ENCODE data around the gene RITA1. TPM values are rescaled to one million over a fixed set of nuclear protein-coding genes. Genes with fewer than 3 reads are reported as not detected.

The RITA1 gene
- total RNA-seq, 1 experiment from 2014 or later: 33.6 TPM

- peak; percentile 51 to 80 for DNase-seq
- intact Hi-C loops (cut with micrococcal nuclease; ENCODE audit: unreplicated experiment): no loop called here
- H3K36me3 Mint-ChIP-seq (ENCODE audit: insufficient read depth, unreplicated experiment): peaks cover 87% of the 10 kb centered on the region
- Histone ChIP-seq H3K36me3 (ENCODE audit: control insufficient read depth, insufficient read depth, low read length) (peaks cover 3% of the 10 kb centered on the region), H3K4me1 (no peaks in the 10 kb centered on the region), H3K27me3 (replicated peaks; ENCODE audit: control insufficient read depth, insufficient read depth, low read length) (no peaks in the 10 kb centered on the region), H3K9me3 (no peaks in the 10 kb centered on the region), H3K4me3 (ENCODE audit: low read depth, low read length) (no peak overlapping the region)
- TF ChIP-seq CTCF (IDR thresholded peaks at IDR 0.05; ENCODE audit: insufficient read depth in 1 of 2, low read depth in 1 of 2, low read length in 1 of 2, severe bottlenecking in 1 of 2, unreplicated experiment in 1 of 2): no peak
- no peaks in the 10 kb centered on the region for H3K27me3 Mint-ChIP-seq (ENCODE audit: insufficient read depth, unreplicated experiment)
- BruUV-seq (replicated peaks): no TSS peak
- no peaks in the 10 kb centered on the region for H3K9me3 Mint-ChIP-seq (ENCODE audit: unreplicated experiment)
- no peak overlapping the region for H3K27ac Mint-ChIP-seq (ENCODE audit: unreplicated experiment)
- ChIA-PET CTCF (interaction anchor here (0.6 to 0.7 kb wide), 4 partner anchors 22 to 195 kb away, joined by 3 to 8 read pairs (median 4); no protein-coding TSS in a partner anchor), POLR2A (no interaction called here)
- no peak overlapping the region for H3K4me3 Mint-ChIP-seq (ENCODE audit: unreplicated experiment)
- H3K4me1 Mint-ChIP-seq (ENCODE audit: low read depth, unreplicated experiment): no peaks in the 10 kb centered on the region
These were observed 24.0 kb upstream of the RITA1 start for GRCh38 chr12:113161415-113162016.

GRCh38 chr12:113162102-113163029 lies 23.2 kb upstream of the RITA1 start:
- BruUV-seq (replicated peaks): no TSS peak
- H3K4me1 ChIP-seq: no peaks in the 10 kb centered on the region
- CTCF ChIA-PET: interaction anchor here (0.6 kb wide), 2 partner anchors 27 to 194 kb away, joined by 5 to 8 read pairs; no protein-coding TSS in a partner anchor

More at GRCh38 chr12:113162102-113163029, 23.2 kb upstream of the RITA1 start:
- no peaks in the 10 kb centered on the region for H3K9me3 ChIP-seq
- no peak overlapping the region for H3K4me3 Mint-ChIP-seq (ENCODE audit: unreplicated experiment)
- TF ChIP-seq CTCF (IDR thresholded peaks at IDR 0.05; ENCODE audit: insufficient read depth in 1 of 2, low read depth in 1 of 2, low read length in 1 of 2, severe bottlenecking in 1 of 2, unreplicated experiment in 1 of 2): no peak
- peaks cover 82% of the 10 kb centered on the region for H3K36me3 Mint-ChIP-seq (ENCODE audit: insufficient read depth, unreplicated experiment)
- no peaks in the 10 kb centered on the region for H3K27me3 ChIP-seq (replicated peaks; ENCODE audit: control insufficient read depth, insufficient read depth, low read length)
- no peak overlapping the region for H3K4me3 ChIP-seq (ENCODE audit: low read depth, low read length)
- POLR2A ChIA-PET: no interaction called here
- H3K4me1 Mint-ChIP-seq (ENCODE audit: low read depth, unreplicated experiment): no peaks in the 10 kb centered on the region
- intact Hi-C loops (cut with micrococcal nuclease; ENCODE audit: unreplicated experiment): no loop called here
- H3K27ac Mint-ChIP-seq (ENCODE audit: unreplicated experiment): no peak overlapping the region
- H3K9me3 Mint-ChIP-seq (ENCODE audit: unreplicated experiment): no peaks in the 10 kb centered on the region
- no peaks in the 10 kb centered on the region for H3K27me3 Mint-ChIP-seq (ENCODE audit: insufficient read depth, unreplicated experiment)
- DNase-seq: no peak
- peaks cover 3% of the 10 kb centered on the region for H3K36me3 ChIP-seq (ENCODE audit: control insufficient read depth, insufficient read depth, low read length)
